IMR-90 (cell line): ENCODE data around the gene DIPK1A. TPM values are rescaled to one million over a fixed set of nuclear protein-coding genes. Genes with fewer than 3 reads are reported as not detected.

ENCODE experiments used
- ATAC-seq: fragments of 200-7000 bp; cut with Tn5 transposase; 2 replicates; pipeline ENCODE4 v1.9.1; 2020; ENCODE audit warnings: low read depth, mild to moderate bottlenecking, moderate library complexity
- BruUV-seq: library from RNA; stranded (reverse); fragments of 400-500 nt; replicated peaks from 2 replicates; lab custom pipeline; 2021; lab: Mats Ljungman, UMichigan
- CTCF ChIA-PET: fragments of 300-600 bp; formaldehyde crosslinking; extraction: SDS; loops from one replicate; lab custom pipeline; 2021; ENCODE audit warnings: antibody characterized with exemption; lab: Yijun Ruan, JAX
- POLR2A ChIA-PET: fragments of 300-600 bp; sonication (Branson Sonifier 250); formaldehyde crosslinking; loops from one replicate; lab custom pipeline; 2022; ENCODE audit warnings: antibody characterized with exemption; ENCODE audit not compliant: unreplicated experiment; lab: Charles Lee
- DNase-seq: peaks from one replicate; pipeline ENCODE4 v3.0.0; 2013
- H2AFZ ChIP-seq: replicated peaks from 2 replicates; pipeline ENCODE3; 2013; ENCODE audit warnings: low read length, mild to moderate bottlenecking; ENCODE audit not compliant: poor library complexity
- H2AK5ac ChIP-seq: 2 replicates; pipeline ENCODE4 v1.6.1; 2013; ENCODE audit warnings: low read depth, low read length, inconsistent platforms
- H2AK9ac ChIP-seq: replicated peaks from 2 replicates; pipeline ENCODE3; 2013; ENCODE audit warnings: mild to moderate bottlenecking, low read depth, low read length, moderate library complexity; ENCODE audit not compliant: poor library complexity
- H2BK120ac ChIP-seq: 2 replicates; pipeline ENCODE4 v1.6.1; 2013; ENCODE audit warnings: low read depth, low read length, inconsistent platforms
- H2BK15ac ChIP-seq: 3 replicates; pipeline ENCODE4 v1.6.1; 2013; ENCODE audit warnings: low read depth, low read length, inconsistent platforms
- H2BK20ac ChIP-seq: 2 replicates; pipeline ENCODE4 v1.6.1; 2013; ENCODE audit warnings: low read depth, mild to moderate bottlenecking, inconsistent platforms, low read length, moderate library complexity
- H2BK5ac ChIP-seq: 2 replicates; pipeline ENCODE4 v1.6.1; 2013; ENCODE audit warnings: mild to moderate bottlenecking, low read depth, low read length, inconsistent platforms; ENCODE audit not compliant: poor library complexity, severe bottlenecking
- H3K14ac ChIP-seq: replicated peaks from 2 replicates; pipeline ENCODE4 v1.6.1; 2013; ENCODE audit warnings: low read depth, low read length, inconsistent platforms
- H3K18ac ChIP-seq: 2 replicates; pipeline ENCODE4 v1.6.1; 2013; ENCODE audit warnings: low read depth, low read length, control low read depth
- H3K23ac ChIP-seq: 2 replicates; pipeline ENCODE4 v1.6.1; 2013; ENCODE audit warnings: low read depth, low read length, inconsistent platforms
- H3K27ac ChIP-seq: 2 replicates; pipeline ENCODE4 v1.5.1; 2013; ENCODE audit warnings: mild to moderate bottlenecking, control low read depth, low read length; ENCODE audit not compliant: insufficient read depth
- H3K27me3 ChIP-seq: 2 replicates; pipeline ENCODE4 v1.6.1; 2013; ENCODE audit warnings: low read length; ENCODE audit not compliant: control insufficient read depth, insufficient read depth
- H3K36me3 ChIP-seq: 2 replicates; pipeline ENCODE4 v1.6.1; 2013; ENCODE audit warnings: low read length, mixed read lengths; ENCODE audit not compliant: control insufficient read depth, insufficient read depth
- H3K4ac ChIP-seq: 2 replicates; pipeline ENCODE4 v1.6.1; 2013; ENCODE audit warnings: low read depth, low read length, inconsistent platforms
- H3K4me1 ChIP-seq: 2 replicates; pipeline ENCODE4 v1.6.1; 2013; ENCODE audit warnings: low read length, mixed read lengths; ENCODE audit not compliant: control insufficient read depth, insufficient read depth
- H3K4me2 ChIP-seq: 2 replicates; pipeline ENCODE4 v1.6.1; 2013; ENCODE audit warnings: low read depth, mild to moderate bottlenecking, control low read depth, low read length, moderate library complexity
- H3K4me3 ChIP-seq: 2 replicates; pipeline ENCODE4 v1.5.1; 2013; ENCODE audit warnings: low read depth, mild to moderate bottlenecking, control low read depth, low read length, moderate library complexity; ENCODE audit not compliant: insufficient read depth
- H3K56ac ChIP-seq: 2 replicates; pipeline ENCODE4 v1.6.1; 2013; ENCODE audit warnings: low read length, inconsistent platforms; ENCODE audit not compliant: insufficient read depth; ENCODE audit errors: extremely low read depth
- H3K79me1 ChIP-seq, 2 experiments: 2 replicates each; pipeline ENCODE4 v1.6.1; 2013; ENCODE audit warnings: low read length in 2 of 2, inconsistent platforms in 1 of 2, low read depth in 1 of 2
- H3K9ac ChIP-seq: 2 replicates; pipeline ENCODE4 v1.6.1; 2013; ENCODE audit warnings: low read depth, low read length, control low read depth
- H3K9me1 ChIP-seq: 2 replicates; pipeline ENCODE4 v1.6.1; 2013; ENCODE audit warnings: low read length, inconsistent platforms; ENCODE audit not compliant: insufficient read depth
- H3K9me3 ChIP-seq: 2 replicates; pipeline ENCODE4 v1.6.1; 2013; ENCODE audit warnings: low read length; ENCODE audit not compliant: control insufficient read depth, insufficient read depth
- H4K20me1 ChIP-seq: 2 replicates; pipeline ENCODE4 v1.6.1; 2013; ENCODE audit warnings: low read length, inconsistent platforms; ENCODE audit not compliant: insufficient read depth
- H4K5ac ChIP-seq: 2 replicates; pipeline ENCODE4 v1.6.1; 2013; ENCODE audit warnings: mild to moderate bottlenecking, low read depth, low read length, control low read depth
- H4K8ac ChIP-seq, 2 experiments: 2 replicates each; pipeline ENCODE4 v1.6.1; 2013; ENCODE audit warnings: low read depth in 2 of 2, low read length in 2 of 2, control low read depth in 1 of 2, inconsistent platforms in 1 of 2
- H4K91ac ChIP-seq: 2 replicates; pipeline ENCODE4 v1.6.1; 2013; ENCODE audit warnings: low read depth, low read length, inconsistent platforms; ENCODE audit not compliant: insufficient read depth
- BHLHE40 ChIP-seq: fragments of 150-350 bp; IDR thresholded peaks from 2 replicates; pipeline ENCODE4 v1.6.1; 2016; ENCODE audit warnings: mild to moderate bottlenecking, low read depth, low read length
- CHD1 ChIP-seq: IDR thresholded peaks from 2 replicates; pipeline ENCODE4 v1.6.1; 2012; ENCODE audit warnings: low read depth, low read length, improper control_type of control experiment
- FOS ChIP-seq: fragments of 150-350 bp; IDR thresholded peaks from 2 replicates; pipeline ENCODE4 v1.6.1; 2016; ENCODE audit warnings: low read depth, low read length
- MAFK ChIP-seq: IDR thresholded peaks from 2 replicates; pipeline ENCODE4 v1.6.1; 2012; ENCODE audit warnings: low read depth, low read length, improper control_type of control experiment
- MAZ ChIP-seq: IDR thresholded peaks from 2 replicates; pipeline ENCODE4 v1.6.1; 2012; ENCODE audit warnings: low read depth, mild to moderate bottlenecking, low read length, improper control_type of control experiment, moderate library complexity, borderline replicate concordance
- MXI1 ChIP-seq: IDR thresholded peaks from 2 replicates; pipeline ENCODE4 v1.6.1; 2012; ENCODE audit warnings: low read depth, mild to moderate bottlenecking, low read length, moderate library complexity, borderline replicate concordance
- NFE2L2 ChIP-seq: fragments of 150-350 bp; IDR thresholded peaks from 2 replicates; pipeline ENCODE4 v1.6.1; 2016; ENCODE audit warnings: low read depth, mild to moderate bottlenecking, low read length
- POLR2A ChIP-seq: IDR thresholded peaks from 2 replicates; pipeline ENCODE4 v1.6.1; 2012; ENCODE audit warnings: mild to moderate bottlenecking, low read depth, low read length
- RAD21 ChIP-seq: IDR thresholded peaks from 2 replicates; pipeline ENCODE4 v1.6.1; 2012; ENCODE audit warnings: low read length, improper control_type of control experiment
- RFX5 ChIP-seq: IDR thresholded peaks from 2 replicates; pipeline ENCODE4 v1.8.0; 2012; ENCODE audit warnings: low read depth, mild to moderate bottlenecking, low read length, moderate library complexity
- SMC3 ChIP-seq: fragments of 150-350 bp; IDR thresholded peaks from 2 replicates; pipeline ENCODE4 v1.6.1; 2016; ENCODE audit warnings: low read depth, mild to moderate bottlenecking, antibody characterized with exemption, low read length, moderate library complexity
- WGBS, 2 experiments: methylation state at CpG; one replicate each; pipeline versions ENCODE4 v1.1.5 to v1.1.7; 2013; ENCODE audit warnings: missing lambda C conversion rate in 2 of 2; ENCODE audit not compliant: insufficient read length in 1 of 2; ENCODE audit errors: extremely low coverage in 2 of 2; 5-methylcytosine and 5-hydroxymethylcytosine counted together
- dilution Hi-C: fragments of 300-500 bp; cut with HindIII; formaldehyde crosslinking; loops from one replicate; pipeline ENCODE4 v1.14.3; 2018; ENCODE audit warnings: low sequenced_read_pairs; ENCODE audit not compliant: unreplicated experiment
- in situ Hi-C: fragments of 300-500 bp; cut with MboI; formaldehyde crosslinking; loops from 3 replicates; pipeline ENCODE4 v1.14.3; 2019; ENCODE audit warnings: low sequenced_read_pairs, inconsistent platforms, mixed read lengths
- intact Hi-C: fragments of 100-400 bp; cut with micrococcal nuclease; formaldehyde crosslinking; loops from 2 replicates; pipeline ENCODE4 v1.10.0; 2022
- polyA plus RNA-seq, 3 experiments: library from polyadenylated mRNA; depleted of rRNA; stranded (reverse); fragments of >200 nt; gene quantifications; 2 replicates each; pipeline ENCODE4 v1.2.3, GENCODE V29; 2012; ENCODE audit warnings: low replicate concordance in 1 of 3
- total RNA-seq: library from RNA; depleted of rRNA; stranded (reverse); fragments of >200 nt; gene quantifications from 2 replicates; pipeline ENCODE4 v1.2.3, GENCODE V29; 2012
- TF ChIP-seq, protein P1 (sequence below): fragments of 150-350 bp; IDR thresholded peaks from 2 replicates; pipeline ENCODE4 v1.6.1; 2017; ENCODE audit warnings: mild to moderate bottlenecking, antibody characterized with exemption, low read length, low read depth
- TF ChIP-seq, protein P2 (sequence below): fragments of 150-350 bp; IDR thresholded peaks from 2 replicates; pipeline ENCODE4 v1.6.1; 2016; ENCODE audit warnings: low read depth, mild to moderate bottlenecking, low read length, moderate library complexity, borderline replicate concordance

DIPK1A gene
- total and polyA plus RNA-seq, 2 of the 4 experiments (the other 2 are of a cell fraction) = 4.7 to 5.7 TPM

DNA sequence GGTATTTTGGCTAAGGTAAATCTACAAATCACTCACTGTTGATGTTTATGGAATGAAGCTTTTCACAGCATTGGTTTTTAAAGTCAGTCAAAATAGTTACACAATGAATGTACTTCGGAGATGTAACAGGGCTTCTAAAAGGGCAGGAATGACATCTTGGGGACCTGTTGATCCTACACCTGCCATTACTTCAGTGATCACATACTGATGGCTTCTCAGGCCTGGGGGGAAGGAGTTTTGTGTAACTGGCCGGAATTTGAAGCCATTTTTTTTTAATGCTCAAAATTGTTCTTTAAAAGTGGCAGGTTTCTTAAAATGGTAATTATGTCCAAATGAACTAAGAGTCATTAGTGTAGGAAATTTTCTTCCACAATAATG lies 118.2 kb downstream of the DIPK1A start (continued):
- no peak for TF ChIP-seq RAD21
- no peak for TF ChIP-seq SMC3
- TF ChIP-seq RFX5 = no peak
- TF ChIP-seq CHD1 = no peak

DNA sequence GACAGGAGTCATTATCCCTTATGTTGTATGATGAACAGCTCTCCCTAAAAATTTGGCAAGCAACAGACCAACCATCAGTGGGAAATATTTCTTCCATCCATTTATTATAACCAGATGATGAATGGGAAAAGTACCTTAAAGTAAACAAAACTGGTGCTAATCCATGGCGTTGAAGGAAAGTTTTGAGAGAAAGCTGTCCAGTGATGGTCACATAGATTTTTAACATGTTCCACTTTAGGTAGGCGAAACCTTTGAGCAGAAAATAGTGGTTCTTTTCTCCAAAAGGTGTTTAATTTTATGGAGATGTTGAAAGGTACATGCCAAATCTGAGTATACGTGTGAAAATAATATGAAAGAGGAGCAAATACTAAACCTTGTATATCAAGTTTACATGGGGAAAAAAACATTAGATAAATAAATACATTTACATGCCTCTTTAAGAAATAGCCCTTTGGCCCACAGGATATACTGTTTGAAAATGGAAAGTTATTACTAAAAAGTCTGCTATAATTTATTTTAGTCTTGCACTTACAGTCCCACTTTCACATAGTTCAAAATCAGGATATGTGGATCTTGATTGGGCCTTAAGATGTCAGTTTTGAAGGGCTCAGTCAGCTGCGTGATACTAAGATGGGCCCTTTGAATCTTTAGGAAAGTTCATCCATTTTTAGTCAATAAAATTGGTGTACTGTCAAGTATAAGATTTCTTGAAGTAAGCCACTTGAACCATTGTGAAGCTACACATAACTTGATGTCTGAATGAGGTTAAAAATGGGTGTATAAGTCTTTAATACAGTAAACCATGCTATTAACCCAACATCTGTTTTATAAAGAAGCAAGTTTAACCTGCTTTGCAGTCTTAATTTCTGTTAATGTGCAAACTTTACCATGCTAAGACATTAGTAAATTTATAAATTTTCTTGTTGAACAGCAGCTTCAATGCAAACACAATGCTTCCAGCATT lies 118.9 kb downstream of the DIPK1A start:
- ChIA-PET POLR2A (interaction anchor here (0.6 kb wide), 1 partner anchor 1560 kb away, joined by 3 read pairs; no protein-coding TSS in a partner anchor), CTCF (interaction anchor here (1.1 kb wide), 1 partner anchor 152 kb away, joined by 3 read pairs; no protein-coding TSS in a partner anchor)
- H3K27me3 ChIP-seq = no peaks in the 10 kb centered on the region
- no peak overlapping the region for H4K91ac ChIP-seq
- H3K4me1 ChIP-seq = 0 out of 2 replicates have a peak, but pooled peaks cover 2% of the 10 kb centered on the region
- no CpG with 5 or more reads among the region's 4 CpGs for WGBS, 2 experiments
- no peak overlapping the region for H3K4me3 ChIP-seq
- ATAC-seq (no peak), DNase-seq (no peak)
- no peak overlapping the region for H4K5ac ChIP-seq
- no peak overlapping the region for H3K23ac ChIP-seq
- H2AFZ ChIP-seq = no peak overlapping the region
- no peak overlapping the region for H2BK5ac ChIP-seq
- H2AK9ac ChIP-seq = no peak overlapping the region
- peaks cover 50% of the 10 kb centered on the region for H4K20me1 ChIP-seq
- in situ Hi-C loops (no loop called here), dilution Hi-C loops (no loop called here), intact Hi-C loops (no loop called here)
- H3K4ac ChIP-seq = no peak overlapping the region
- BruUV-seq = no TSS peak
- H2BK15ac ChIP-seq = no peak overlapping the region
- no peak overlapping the region for H3K56ac ChIP-seq
- H3K9ac ChIP-seq = no peak overlapping the region
- H2AK5ac ChIP-seq = no peak overlapping the region
- H2BK20ac ChIP-seq = no peak overlapping the region
- no peak overlapping the region for H3K27ac ChIP-seq
- no peak overlapping the region for H3K4me2 ChIP-seq
- no peak overlapping the region for H3K18ac ChIP-seq
- no peak overlapping the region for H3K14ac ChIP-seq
- no peaks in the 10 kb centered on the region for H3K9me3 ChIP-seq
- no peak overlapping the region for H2BK120ac ChIP-seq
- H3K36me3 ChIP-seq = peaks cover 40% of the 10 kb centered on the region
- peaks cover 15 to 38% of the 10 kb centered on the region in 2 experiments for H3K79me1 ChIP-seq
- H4K8ac ChIP-seq = no peak overlapping the region
- H3K9me1 ChIP-seq = no peaks in the 10 kb centered on the region
- TF ChIP-seq POLR2A (no peak), SMC3 (no peak), RFX5 (no peak), FOS (no peak), MXI1 (no peak), NFE2L2 (no peak), CHD1 (no peak), BHLHE40 (no peak), MAFK (no peak), RAD21 (no peak), MAZ (no peak)
- TF ChIP-seq, protein P1, sequence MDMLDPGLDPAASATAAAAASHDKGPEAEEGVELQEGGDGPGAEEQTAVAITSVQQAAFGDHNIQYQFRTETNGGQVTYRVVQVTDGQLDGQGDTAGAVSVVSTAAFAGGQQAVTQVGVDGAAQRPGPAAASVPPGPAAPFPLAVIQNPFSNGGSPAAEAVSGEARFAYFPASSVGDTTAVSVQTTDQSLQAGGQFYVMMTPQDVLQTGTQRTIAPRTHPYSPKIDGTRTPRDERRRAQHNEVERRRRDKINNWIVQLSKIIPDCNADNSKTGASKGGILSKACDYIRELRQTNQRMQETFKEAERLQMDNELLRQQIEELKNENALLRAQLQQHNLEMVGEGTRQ = no peak
- TF ChIP-seq, protein P2, sequence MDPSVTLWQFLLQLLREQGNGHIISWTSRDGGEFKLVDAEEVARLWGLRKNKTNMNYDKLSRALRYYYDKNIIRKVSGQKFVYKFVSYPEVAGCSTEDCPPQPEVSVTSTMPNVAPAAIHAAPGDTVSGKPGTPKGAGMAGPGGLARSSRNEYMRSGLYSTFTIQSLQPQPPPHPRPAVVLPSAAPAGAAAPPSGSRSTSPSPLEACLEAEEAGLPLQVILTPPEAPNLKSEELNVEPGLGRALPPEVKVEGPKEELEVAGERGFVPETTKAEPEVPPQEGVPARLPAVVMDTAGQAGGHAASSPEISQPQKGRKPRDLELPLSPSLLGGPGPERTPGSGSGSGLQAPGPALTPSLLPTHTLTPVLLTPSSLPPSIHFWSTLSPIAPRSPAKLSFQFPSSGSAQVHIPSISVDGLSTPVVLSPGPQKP = no peak
